Articular chondrocyte of knee joint (primary cell): ENCODE data around the gene SESN3. TPM values are rescaled to one million over a fixed set of nuclear protein-coding genes. Genes with fewer than 3 reads are reported as not detected.

Source experiments
- total RNA-seq: library from RNA; depleted of rRNA; stranded (reverse); fragments of >200 nt; gene quantifications from 2 replicates; pipeline ENCODE4 v1.2.3, GENCODE V29; 2012

SESN3 gene, protein sequence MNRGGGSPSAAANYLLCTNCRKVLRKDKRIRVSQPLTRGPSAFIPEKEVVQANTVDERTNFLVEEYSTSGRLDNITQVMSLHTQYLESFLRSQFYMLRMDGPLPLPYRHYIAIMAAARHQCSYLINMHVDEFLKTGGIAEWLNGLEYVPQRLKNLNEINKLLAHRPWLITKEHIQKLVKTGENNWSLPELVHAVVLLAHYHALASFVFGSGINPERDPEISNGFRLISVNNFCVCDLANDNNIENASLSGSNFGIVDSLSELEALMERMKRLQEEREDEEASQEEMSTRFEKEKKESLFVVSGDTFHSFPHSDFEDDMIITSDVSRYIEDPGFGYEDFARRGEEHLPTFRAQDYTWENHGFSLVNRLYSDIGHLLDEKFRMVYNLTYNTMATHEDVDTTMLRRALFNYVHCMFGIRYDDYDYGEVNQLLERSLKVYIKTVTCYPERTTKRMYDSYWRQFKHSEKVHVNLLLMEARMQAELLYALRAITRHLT
- total RNA-seq = 63.8 and 77.9 TPM in 2 replicates

DNA sequence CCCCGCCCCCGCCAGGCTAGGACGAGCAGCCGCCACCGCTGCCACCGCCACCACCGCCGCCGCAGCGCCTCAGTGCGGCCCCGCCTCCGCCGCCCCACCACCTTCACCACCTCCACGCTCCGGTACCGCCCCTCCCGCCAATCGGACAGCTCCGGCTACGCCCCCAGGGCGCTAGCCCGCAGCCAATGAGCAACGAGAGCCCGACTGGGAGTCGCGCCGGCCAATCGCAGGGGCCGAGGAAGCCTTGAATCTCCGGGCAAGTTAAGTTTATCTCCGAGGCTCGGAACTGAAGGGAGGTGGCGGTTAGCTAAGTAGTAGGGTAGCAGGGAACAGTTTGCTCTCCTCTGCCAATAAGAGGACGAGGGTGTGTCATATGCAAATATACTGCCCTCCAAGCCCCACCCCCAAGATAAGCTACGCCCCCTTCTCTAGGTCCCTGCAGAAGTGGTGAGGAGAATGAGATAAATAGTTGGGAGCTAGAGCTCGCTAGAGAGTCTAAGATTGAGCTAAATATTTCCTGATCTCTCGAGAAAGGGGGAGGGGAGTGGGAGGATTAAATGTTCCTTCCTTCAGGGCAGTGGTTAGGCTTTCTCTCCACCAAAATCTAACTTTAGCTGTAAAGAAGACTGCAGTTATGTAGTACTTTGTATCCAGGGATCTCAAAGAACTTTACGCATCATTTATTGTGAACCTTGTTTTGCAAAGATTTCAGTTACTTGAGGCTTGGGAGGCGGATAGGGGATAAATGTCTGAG lies at the start of gene SESN3:
Gene SESN3, minus strand, starts transcription at position 76 of the 754 bp plus-strand sequence. CDS start 342 bp downstream, outside the sequence.

Other genes with a start within 250 kb of the SESN3 start
- not detected in 2 replicates for gene KDM4E, start 205.9 kb downstream of the SESN3 start, total RNA-seq
- gene KDM4F, start 181.8 kb downstream of the SESN3 start, total RNA-seq = not detected in 2 replicates
- 20.9 and 24.8 TPM in 2 replicates for gene SRSF8, start 164.3 kb downstream of the SESN3 start, total RNA-seq
- gene ENDOD1, start 141.4 kb downstream of the SESN3 start, total RNA-seq = 46.0 and 65.3 TPM in 2 replicates